ENCODE results near the gene MFRP.
"Not testable (repeated sequence)": the region's sequence is repeated elsewhere in the genome, so short reads cannot be mapped to it uniquely, and the experiment has no call there.

MFRP gene

DNA sequence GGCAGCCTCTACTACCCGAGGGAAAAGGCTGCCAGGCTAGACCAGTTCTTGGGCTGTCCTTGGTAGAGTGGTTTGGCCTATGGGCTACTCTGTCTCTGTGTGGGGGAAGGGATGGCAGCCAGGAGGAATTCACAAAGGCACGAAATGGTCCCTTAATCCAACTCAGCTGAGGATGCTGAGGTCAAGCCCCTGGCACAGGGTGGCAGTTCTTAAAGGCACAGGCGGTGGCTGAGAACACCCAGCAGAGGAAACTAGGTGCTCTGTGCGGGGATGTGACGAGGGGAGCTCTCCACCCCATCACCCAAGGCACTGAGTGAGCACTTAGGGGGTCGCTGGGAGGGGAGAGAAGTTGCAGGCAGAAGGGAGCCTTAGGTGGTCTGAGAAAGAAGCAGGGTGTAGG lies at the start of gene MFRP:
TSS of gene MFRP (minus strand) at position 101 of the 400 bp plus-strand sequence. CDS start 192 bp downstream, outside the sequence.
- DNase-seq, result peak; percentile 18

DNA sequence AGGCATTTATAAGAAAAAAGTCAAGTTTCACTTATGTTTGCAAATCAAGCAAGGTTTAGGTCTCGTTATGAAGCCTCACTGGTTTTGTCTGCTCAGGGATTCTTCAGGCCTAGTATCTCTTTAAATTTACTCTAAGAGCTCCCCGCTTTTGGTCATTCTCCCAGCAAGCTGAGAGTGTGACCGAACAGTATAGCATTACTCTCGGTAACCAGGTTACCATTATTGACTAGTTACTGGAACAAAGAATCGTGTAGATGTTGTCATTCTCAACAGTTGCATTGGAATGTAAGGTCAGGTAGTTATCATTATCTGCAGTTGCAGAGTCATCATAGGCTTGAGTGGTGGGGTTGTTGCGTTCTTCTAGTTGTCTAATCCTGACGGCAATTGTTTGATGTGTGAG lies 44.8 kb upstream of the MFRP start:
- no peak for DNase-seq

DNA sequence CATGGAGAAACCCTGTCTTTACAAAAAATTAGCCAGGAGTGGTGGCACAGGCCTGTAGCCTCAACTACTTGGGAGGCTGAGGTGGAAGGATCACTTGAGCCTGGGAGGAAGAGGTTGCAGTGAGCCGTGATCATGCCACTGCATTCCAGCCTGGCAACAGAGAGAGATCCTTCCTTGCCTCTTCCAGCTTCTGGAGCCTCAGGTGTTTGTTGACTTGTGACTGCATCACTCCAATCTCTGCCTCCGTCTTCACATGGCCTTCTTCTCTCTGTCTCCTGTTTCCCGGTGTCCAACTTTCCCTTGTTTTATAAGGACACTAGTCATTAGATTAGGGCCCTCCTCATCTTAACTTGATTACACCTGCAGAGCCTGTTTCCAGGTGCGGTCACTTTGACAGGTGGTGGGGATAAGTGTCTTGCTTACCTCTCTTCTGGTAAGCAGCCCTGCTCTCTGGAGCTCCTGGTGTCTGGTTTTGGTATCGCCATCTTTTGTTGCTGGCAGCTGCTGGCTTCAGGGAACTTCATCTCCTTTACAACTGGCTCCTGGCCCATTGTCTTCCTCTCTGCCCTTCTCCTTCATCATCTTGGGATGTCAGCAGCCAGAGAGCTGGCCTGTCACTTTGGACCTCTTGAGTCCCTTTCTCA lies 43.2 kb upstream of the MFRP start:
- DNase-seq, result no peak

DNA sequence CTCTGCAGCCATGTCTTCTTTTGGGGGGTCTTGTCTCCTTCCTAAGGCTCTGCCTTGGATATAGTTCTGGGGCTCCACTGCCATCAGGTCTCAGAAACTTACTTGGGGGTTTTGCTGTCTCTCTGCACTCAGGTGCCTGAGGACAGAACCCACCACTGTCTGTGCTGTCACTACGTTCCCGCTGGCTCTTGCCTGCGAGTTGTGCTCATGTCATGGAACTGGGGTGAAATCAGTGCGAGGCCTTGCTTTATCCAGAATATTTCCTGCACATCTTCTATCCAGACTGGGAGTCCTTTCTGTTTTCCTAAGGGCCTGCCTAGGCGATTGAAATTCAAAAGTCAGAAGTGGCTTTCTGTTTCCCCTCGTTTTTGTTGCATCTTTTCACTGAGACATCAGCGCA lies 41.6 kb upstream of the MFRP start:
- no peak for DNase-seq

- no peak for DNase-seq
Observed at GRCh38 chr11:119384332-119384731, 37.8 kb upstream of the MFRP start.

DNA sequence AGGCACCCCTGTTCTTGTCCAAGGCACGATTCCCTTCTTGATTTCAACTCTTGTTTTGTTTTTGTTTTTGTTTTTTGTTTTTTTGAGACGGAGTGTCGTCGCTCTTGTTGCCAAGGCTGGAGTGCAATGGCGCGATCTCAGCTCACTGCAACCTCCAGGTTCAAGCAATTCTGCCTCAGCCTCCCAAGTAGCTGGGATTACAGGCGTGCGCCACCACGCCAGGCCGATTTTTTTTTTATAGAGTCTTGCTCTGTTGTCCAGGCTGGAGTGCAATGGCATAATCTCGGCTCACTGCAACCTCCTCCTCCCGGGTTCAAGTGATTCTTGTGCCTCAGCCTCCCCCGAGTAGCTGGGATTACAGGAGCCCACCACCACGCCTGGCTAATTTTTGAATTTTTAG lies 36.0 kb upstream of the MFRP start:
- not testable (repeated sequence) for DNase-seq

- no peak for DNase-seq
Observed at GRCh38 chr11:119382101-119382500, 35.6 kb upstream of the MFRP start.

DNA sequence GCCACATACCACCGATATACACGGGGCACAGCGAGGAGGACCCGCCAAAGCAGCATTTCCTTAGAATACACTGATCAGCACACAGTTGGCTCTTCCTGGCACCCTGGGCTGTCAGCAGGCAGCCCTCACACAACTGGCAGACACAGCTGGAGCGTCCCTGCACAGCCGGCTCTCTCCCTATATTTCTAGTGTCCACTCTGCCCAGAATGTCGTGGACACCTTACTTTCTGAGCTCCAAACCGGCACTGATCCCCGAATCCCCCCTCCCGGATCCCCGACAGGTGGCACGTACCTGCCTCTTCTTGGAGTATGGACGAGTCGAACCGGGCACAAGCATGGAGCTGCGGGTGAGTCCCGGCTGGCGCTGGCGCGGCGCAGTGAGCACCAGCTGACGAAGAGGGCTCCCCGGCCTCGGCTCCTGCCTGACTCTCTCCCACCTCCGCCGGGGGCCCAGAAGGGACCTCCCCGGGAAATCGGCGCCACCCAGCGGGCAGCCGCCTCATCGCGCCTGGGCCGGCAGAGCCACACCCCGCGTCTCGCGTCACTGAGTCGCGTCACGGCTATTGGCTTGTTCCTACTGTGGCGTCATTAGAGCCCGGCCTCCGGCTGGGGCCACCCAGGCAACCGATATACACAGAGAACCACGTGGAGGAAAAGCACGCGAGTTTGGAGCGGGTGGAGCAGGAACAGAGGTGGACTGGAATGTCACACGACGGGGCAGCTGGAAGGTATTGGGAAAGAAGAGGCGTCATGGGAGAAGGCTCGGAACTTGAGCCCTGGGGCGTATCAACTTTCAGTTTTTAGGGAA lies 34.9 kb upstream of the MFRP start, which contains the start of gene USP2:
TSS of gene USP2 (minus strand) at position 510 of the 808 bp plus-strand sequence. CDS start 8,210 bp downstream, outside the sequence.
- DNase-seq, result peak; percentile 91

DNA sequence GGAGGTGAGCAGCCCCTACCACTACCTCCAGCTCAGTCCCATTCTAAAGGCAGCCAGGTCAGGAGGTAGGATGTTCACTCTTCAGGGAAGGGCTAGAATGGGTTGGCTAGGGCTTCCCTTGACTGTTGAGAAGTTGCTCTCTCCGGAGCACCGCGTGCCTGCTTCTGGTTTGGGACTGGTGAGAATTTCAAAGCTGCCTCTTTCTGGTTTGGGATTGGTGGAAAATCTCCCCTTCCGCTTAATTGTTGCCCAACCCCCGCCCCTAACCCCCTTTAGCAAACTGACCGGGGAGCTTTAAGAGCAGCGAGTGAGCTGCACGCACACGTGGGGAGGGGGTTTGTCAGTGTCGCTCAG lies 34.3 kb upstream of the MFRP start:
- no peak for DNase-seq

GRCh38 chr11:119380160-119380826 lies 33.8 kb upstream of the MFRP start:
- DNase-seq, result no peak

GRCh38 chr11:119378851-119379465 lies 32.5 kb upstream of the MFRP start:
- no peak for DNase-seq

DNA sequence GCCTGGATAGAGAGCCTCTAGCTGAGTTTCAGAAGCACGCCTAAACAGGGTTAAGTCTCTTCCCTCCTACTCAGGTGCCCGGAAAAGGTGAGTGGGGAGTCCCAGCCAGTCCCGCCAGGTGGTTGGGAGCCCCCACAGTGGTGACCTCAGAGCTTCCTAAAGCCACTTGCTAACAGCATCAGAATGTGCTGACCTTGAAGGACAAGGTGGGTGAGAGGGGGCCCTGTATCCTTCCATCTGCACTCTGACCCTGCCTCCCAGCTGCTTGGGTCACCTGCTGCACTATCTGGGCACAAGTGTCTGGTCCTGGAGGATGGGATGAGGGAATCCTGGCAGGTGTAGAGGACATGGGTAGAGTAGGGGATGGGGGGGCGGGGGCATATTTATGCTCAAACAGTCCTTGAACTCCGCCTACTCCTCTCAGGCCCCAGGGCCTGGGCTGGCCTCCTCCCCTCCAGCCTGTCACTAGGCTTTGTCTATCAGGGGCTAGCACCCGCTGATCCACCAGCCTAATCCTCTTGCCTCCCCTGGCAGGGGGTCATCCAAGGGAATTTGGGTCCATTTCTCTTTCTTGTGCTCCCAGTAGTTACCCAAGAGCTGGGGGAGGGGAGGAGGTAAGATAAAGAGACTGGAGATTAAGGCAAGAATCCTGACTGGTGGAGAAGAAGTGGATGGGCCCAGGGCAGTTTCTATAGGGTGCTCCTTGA lies 31.6 kb upstream of the MFRP start:
- no peak for DNase-seq

- DNase-seq, result peak; percentile 11
Observed at GRCh38 chr11:119377112-119377901, 30.8 kb upstream of the MFRP start.

GRCh38 chr11:119376197-119376847 lies 29.8 kb upstream of the MFRP start:
- peak; percentile 7 for DNase-seq

- peak; percentile 4 for DNase-seq
Observed at GRCh38 chr11:119375337-119376196, 29.1 kb upstream of the MFRP start.

GRCh38 chr11:119374632-119375336 lies 28.3 kb upstream of the MFRP start:
- peak; percentile 7 for DNase-seq

- peak; percentile 79 for DNase-seq
Observed at GRCh38 chr11:119373921-119374631, 27.6 kb upstream of the MFRP start.

- peak; percentile 9 for DNase-seq
Observed at GRCh38 chr11:119373059-119373920, 26.8 kb upstream of the MFRP start.
